GM10847 (cell line): ENCODE measurements around the gene LCN15.

ENCODE experiments used
- POLR2A ChIP-seq: IDR thresholded peaks from 2 replicates; pipeline ENCODE4 v1.6.1; 2011; ENCODE audit not compliant: insufficient read length; ENCODE audit errors: extremely low read depth

Gene LCN15

DNA sequence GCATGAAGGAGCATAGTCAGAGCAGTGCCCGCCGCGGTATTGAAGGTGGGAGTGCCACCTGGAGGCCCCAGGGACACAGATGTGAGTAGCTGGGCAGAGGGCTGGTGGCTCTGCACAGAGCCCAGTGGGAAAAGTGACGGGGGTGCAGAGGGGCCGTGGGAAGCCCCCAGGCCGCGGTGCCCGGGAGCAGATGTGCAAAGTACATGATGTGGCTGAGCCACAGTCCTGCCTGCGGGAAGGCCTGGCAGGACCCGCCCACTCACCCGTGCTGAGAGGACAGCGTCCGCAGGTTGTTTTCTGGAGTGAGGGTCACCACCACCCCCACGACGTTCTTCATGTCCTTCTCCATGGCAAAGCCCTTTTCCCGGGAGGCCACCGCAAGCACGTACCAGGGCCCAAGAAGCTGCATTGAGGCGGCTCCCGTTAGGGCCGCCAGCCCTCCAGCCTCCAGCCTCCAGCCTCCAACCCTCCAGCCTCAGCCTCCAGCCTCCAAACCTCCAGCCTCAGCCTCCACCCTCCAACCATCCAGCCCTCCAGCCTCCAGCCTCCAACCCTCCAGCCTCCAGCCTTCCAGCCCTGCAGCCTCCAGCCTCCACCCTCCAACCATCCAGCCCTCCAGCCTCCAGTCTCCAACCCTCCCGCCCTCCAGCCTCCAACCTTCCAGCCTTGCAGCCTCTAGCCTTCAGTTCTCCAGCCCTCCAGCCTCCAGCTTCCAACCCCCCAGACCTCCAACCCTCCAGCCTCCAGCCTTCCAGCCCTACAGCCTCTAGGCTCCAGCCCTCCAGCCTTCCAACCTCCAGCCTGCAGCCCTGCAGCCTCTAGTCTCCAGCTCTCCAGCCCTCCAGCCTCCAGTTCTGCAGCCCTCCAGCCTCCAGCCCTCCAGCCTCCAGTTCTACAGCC, 16.9 kb downstream of the LCN15 start:
- TF ChIP-seq POLR2A: no peak

- TF ChIP-seq POLR2A: no peak
Observed at GRCh38 chr9:136746621-136747020, 17.7 kb downstream of the LCN15 start.

DNA sequence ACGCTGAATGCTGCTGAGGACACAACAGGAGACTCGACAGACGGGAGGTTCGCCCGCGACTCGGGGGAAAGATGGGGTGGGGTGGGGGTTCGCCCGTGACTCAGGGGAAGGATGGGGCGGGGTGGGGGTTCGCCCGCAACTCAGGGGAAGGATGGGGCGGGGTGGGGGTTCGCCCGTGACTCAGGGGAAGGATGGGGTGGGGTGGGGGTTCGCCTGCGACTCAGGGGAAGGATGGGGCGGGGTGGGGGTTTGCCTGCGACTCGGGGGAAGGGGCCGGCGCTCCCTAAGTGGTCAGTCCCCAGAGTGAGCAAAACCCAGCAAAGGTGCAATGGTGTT, 18.2 kb downstream of the LCN15 start:
- TF ChIP-seq POLR2A: no peak

DNA sequence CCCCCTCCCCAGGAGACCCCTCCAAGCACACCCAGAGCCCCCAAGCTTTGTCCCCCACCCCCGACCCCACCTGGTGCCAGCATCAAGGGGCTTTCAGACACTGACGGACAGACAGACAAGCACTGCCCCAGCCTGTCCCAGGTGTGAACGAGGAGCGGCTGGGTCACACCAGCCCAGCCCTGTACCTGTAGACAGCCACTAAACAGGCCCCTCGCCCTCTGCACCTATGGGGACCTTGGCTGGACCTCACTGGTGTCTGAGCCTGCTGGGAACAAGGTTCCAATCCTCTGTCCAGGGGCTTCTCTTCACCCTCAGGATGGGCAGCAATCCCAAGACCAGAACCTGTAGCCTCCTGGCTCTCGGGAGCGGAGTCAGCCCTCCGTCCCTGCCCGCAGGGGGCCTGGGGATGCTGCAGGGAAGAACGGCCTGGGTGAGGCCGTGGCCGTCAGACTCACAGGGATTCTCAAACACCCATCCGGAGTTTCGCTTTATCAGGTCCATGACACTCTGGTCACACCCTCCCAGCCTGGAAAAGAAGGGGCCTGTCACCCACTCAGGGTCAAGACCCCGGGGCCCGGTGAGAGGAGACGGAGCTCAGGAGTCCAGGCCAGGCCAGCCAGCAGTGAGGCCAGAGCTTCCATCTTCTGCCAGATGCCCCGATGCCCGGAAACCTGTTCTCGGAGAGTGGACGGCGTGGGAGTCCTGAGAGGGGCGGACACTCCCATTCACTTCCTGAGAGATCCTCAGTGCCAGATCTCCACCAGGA, 18.7 kb downstream of the LCN15 start:
- TF ChIP-seq POLR2A: no peak

GRCh38 chr9:136744773-136745172, 19.5 kb downstream of the LCN15 start:
- no peak for TF ChIP-seq POLR2A

- TF ChIP-seq POLR2A: no peak
Observed at GRCh38 chr9:136743639-136744211, 20.6 kb downstream of the LCN15 start.

DNA sequence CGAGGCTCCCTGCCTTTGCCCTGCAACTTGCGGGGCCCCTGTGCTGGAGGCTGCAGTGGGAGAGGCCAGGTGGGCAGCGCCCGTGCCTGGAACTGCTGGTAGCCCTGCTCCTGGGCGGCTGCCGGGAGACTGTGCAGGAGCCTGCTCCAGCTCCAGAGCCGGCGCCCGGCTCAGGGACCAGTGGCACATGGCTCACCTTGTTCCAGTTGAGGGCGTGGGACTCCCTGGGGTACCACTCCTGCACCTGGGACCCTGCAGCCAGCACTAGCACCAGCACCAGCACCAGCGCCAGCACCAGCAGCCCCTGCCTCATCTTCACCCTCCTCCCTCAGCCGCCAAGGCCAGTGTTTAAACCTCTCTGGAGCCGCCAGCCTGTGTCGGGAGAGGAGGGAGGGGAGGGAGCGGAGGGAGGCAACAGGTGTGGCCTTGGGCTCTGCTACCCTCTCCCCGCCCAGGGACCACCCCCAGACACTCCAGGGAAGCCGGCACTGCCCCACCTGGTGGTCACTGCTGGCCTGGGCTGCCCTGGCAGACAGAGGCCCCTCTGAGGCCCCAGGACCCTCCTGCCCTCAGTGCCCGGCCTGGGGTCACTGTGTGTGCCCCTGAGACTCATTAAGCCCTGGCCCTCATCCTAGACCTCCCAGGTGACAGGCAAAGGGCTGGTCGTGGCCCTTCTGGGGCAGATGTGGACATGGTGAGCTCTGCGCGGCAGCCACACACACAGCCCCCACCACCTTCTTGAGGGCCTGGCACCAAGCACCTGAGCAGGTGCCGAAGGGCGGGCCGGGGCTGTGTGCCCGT, 21.5 kb downstream of the LCN15 start, which contains the start of gene LCN10:
LCN10 (minus strand) TSS at position 350 of the 801 bp plus-strand sequence; CDS start at position 313, 37 bp downstream.
- no peak for TF ChIP-seq POLR2A

- no peak for TF ChIP-seq POLR2A
Observed at GRCh38 chr9:136741883-136742571, 22.3 kb downstream of the LCN15 start.

- TF ChIP-seq POLR2A: no peak
Observed at GRCh38 chr9:136740971-136741882, 23.1 kb downstream of the LCN15 start.

DNA sequence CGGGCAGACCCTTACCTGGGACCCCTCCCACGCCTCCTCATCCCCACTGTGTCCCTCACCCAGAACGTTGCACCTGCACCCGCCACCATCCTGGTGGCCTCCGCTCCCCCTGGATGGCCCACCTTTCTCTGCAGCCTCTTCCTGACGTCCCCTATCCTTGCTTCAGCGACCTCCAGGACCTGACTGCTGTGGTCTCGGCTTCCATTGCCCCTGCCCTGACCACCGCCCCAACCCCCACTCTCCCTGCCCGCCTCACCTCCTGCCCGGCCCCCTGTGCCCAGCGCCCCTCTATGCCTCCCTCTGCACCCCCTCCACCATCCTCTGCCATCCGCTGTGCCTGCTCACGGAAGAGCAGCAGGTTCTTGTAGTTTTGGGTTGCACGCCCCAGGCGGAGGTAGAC, 23.8 kb downstream of the LCN15 start:
- TF ChIP-seq POLR2A: no peak

DNA sequence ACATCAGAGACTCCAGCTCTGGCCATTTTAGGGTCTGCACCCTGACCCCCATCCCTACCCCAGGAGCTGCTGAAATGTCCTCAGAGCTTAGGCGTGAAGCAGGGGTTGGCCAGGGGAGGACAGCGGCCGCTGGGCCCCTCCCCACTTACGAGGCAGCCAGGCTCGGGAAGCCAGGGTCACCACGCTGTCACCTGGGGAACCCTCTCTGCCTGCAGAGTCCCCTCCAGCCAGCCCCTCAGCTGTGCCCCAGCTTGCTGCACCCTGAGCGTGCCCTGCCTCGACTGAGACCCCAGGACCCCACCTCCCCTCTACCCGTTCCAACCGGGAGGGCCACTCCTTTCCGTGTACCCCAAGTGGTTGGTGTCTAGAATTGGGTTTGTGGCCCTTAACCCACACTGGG, 24.2 kb downstream of the LCN15 start:
- no peak for TF ChIP-seq POLR2A

GRCh38 chr9:136739509-136739908, 24.8 kb downstream of the LCN15 start:
- TF ChIP-seq POLR2A: no peak

GRCh38 chr9:136738960-136739359, 25.4 kb downstream of the LCN15 start:
- no peak for TF ChIP-seq POLR2A
